Cerebellar nuclear complex (tissue), 1 donor: ENCODE measurements around the gene RPS6KC1.
A peak's percentile ranks its signal among the peaks of the same experiment; 100 is the strongest.

Source experiments
- DNase-seq, 2 experiments: peaks; one replicate each; lab custom pipeline; 2025; lab: John Stamatoyannopoulos, UW

The RPS6KC1 gene

GRCh38 chr1:213221209-213221608, 170.2 kb downstream of the RPS6KC1 start:
- DNase-seq, result no peak

DNA sequence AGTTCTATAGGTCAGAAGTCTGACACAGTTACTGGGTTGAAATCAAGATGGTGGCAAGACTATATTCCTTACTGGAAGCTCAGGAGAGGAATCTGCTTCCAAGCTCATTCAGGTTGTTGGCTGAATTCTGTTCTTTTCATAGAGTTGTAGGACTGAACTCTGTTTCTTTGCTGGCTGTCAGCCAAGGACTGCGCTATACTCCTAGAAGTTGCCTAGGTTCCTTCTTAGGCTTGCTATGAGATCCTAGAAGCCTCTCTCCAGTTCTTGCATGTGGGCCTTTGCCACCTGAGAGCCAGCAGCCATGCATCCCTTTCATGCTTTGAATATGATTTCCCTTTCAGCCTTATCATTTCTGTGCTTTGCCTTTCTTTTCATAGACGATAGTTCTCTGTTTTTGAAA, 176.4 kb downstream of the RPS6KC1 start:
- DNase-seq, result no peak

GRCh38 chr1:213231795-213232231, 180.8 kb downstream of the RPS6KC1 start:
- DNase-seq, result no peak

GRCh38 chr1:213242883-213243282, 191.8 kb downstream of the RPS6KC1 start:
- DNase-seq, result no peak

- peak in 1 of 2 experiments; percentile 42 for DNase-seq
Observed at GRCh38 chr1:213244664-213245091, 193.6 kb downstream of the RPS6KC1 start.

- no peak for DNase-seq
Observed at GRCh38 chr1:213245260-213245910, 194.3 kb downstream of the RPS6KC1 start.

- no peak for DNase-seq
Observed at GRCh38 chr1:213247038-213247437, 196.0 kb downstream of the RPS6KC1 start.

DNA sequence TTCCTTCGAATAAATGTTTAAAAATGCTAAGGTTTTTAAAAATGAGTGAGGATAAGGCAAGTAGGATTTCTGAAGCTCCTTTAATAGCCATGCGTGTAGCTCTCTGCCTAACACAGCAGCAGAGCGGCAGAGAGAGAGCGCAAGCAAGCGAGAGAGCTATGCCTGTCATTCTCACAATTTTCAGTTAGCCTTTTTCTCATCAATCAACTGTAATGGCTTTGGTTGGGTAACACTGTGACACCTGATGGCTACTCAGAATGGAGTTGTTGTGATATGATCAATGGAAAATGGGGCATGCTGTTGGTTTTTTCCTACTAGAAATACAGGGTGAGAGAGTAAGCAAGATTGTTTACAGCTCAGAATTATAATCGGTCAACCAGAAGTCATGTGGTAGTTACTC, 198.4 kb downstream of the RPS6KC1 start:
- no peak for DNase-seq

GRCh38 chr1:213250041-213250440, 199.0 kb downstream of the RPS6KC1 start:
- no peak for DNase-seq

GRCh38 chr1:213250446-213250845, 199.4 kb downstream of the RPS6KC1 start:
- DNase-seq, result no peak

GRCh38 chr1:213251972-213252371, 200.9 kb downstream of the RPS6KC1 start:
- DNase-seq, result no peak

DNA sequence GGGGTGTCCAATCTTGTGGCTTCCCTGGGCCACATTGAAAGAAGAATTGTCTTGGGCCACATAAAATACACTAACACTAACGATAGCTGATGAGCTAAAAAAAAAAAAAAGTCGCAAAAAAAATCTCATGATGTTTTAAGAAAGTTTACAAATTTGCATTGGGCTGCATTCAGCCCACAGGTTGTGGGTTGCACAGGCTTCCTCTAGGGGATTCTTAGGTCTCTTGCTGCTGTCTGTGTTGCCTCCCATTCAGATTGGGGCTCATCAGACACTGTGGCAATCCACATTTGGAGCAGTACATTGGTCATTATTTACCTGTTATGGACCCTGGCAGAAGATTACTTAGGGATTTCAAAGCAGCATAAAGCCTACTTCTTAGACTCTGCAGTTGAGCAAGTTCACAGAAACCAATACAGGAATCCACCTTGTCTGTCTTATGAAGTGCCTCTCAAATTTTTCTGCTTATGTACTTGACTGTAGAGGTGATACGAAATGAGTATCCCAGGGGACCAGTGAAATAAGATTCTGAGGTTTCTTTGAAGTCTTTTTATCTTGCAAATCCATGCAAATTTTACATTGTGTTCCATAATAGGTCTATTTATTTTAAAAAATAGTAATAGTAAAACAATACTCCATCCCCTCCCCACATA, 205.5 kb downstream of the RPS6KC1 start:
- no peak for DNase-seq

DNA sequence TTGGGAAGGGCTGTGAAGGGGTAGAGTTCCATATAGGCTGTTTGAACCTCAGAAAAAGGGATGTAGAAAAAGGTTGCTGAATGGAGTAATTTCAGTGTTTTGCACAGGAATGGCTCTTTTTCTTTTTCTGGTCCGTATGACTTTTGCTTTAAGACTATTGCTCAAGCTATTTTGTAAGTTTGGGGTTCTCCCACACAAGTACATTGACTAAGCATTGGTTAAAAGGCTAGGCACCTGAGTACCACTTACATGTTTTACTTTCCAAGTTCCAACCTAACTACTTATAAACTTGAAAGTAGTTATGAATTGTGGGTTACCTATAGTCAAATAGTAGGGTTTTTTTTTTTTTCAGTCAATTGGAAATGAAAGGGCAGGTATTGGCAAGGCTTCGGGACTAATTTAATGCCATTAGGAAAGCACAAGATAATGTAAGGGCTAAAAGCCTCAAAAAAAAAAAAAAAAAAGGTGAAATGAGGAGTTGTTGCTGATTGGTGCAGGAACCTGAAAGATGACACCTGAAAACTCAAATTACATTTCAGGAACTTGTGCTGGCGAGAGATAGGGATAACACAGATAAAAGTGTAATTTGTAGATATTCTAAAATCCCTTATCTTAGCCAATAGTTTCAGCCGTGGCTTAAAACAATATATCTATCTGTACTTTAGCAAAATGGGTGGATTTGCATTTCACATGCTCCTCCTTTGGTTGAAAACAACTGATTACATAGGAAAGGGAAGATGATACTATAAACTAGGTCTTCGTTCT, 209.5 kb downstream of the RPS6KC1 start:
- no peak for DNase-seq

- DNase-seq, result no peak
Observed at GRCh38 chr1:213264531-213264930, 213.5 kb downstream of the RPS6KC1 start.

DNA sequence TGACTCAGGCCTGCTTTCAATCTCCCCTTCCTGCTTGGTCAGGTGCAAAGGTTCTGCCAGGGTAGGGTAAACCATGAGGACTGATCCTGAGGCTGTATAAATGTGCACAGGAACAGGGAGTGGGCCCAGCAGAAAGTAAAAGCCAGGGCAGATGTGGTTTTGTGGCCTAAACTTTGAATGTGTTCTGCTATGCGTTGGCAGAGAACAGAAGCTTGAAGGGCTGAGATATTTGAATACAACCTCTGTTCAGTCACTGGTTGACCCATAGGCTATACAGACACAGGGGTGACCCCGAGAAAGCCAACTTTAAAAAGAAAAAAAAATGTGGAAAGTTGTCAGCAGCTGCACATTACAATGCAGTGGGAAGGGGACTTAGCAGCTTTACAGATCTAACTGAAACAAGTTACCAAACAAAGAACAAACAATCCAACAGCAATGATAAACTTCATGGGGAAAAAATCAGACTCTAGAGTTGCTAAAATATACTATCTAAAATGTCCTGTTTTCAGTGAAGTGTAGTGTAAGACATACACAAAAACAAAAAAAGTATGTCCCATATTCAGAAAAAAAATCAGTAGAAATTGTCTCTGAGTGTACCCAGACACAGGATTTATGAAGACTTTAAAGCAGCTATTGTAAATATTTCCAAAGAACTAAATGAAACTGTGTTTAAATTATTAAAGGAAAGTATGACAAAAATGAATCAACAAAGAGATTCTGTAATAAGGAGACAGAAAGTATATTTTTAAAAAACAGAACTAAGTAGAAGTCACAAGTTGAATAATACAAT, 216.1 kb downstream of the RPS6KC1 start:
- DNase-seq, result no peak

DNA sequence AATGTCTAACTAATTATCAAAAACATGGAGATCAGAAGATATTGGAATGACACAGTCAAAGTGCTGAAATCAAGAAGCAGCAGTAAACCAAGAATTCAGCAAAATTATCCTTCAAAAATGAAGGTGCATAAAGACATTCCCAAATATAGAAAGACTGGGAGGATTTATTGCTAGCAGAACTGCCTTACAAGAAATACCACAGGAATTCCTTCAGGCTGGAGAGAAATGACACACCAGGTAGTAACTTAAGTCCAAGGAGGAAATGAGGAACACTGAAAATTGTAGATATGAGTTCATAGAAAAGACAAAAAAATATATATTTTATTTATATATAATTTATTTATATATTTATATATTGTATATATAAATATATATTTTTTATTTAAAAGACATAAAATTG, 217.2 kb downstream of the RPS6KC1 start:
- DNase-seq, result no peak

GRCh38 chr1:213269829-213270228, 218.8 kb downstream of the RPS6KC1 start:
- DNase-seq, result no peak

GRCh38 chr1:213273546-213273945, 222.5 kb downstream of the RPS6KC1 start:
- DNase-seq, result no peak

- no peak for DNase-seq
Observed at GRCh38 chr1:213274140-213274539, 223.1 kb downstream of the RPS6KC1 start.

DNA sequence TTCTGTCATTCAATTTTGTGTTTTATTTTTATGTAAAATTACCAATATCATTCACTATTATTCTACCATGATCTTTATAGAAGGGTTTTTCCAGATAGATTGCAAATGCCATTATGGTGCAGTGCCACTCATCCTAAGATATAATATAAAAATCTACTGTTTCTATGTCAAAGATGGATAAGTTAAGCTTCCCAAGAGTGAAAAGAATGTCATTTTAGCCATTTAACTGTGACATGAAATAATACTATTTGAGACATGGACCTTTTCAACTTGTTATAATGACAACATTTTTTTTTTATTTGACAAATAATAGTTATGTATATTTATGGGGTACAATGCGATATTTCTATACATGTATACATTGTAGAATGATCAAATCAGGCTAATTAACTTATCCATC, 224.3 kb downstream of the RPS6KC1 start:
- no peak for DNase-seq

- DNase-seq, result no peak
Observed at GRCh38 chr1:213276236-213276635, 225.2 kb downstream of the RPS6KC1 start.

DNA sequence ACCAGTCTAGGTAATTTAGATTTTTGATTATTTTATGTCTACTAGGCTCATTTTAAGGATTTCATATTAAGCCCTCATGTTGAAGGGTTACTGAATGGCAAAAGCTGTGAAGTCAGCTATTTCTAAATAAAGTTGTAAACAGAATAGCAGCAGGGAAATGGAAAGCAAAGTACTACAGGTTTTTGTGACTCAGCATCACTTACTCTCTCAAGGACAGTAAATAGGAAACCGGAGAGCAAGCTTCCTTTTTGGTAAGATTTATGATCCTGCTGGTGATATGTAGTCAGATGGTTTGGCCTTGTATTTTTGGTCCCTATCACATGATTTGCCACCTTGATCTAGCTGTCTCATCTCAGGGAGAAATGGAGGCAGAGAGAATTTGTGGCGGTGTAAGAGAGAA, 226.0 kb downstream of the RPS6KC1 start:
- DNase-seq, result no peak
